C4-2B (cell line): Measurements from ENCODE around the gene GPR61.

Experiments
- CTCF ChIP-seq: fragments of 450-650 bp; conservative IDR thresholded peaks from 2 replicates; pipeline ENCODE4 v1.5.1; 2017; ENCODE audit warnings: mild to moderate bottlenecking
- ZFX ChIP-seq: fragments of 450-650 bp; IDR thresholded peaks from 2 replicates; pipeline ENCODE4 v1.6.1; 2017

- TF ChIP-seq CTCF: peak; percentile 100
- TF ChIP-seq ZFX: no peak
Observed at GRCh38 chr1:109493805-109494539, 45.7 kb upstream of the GPR61 start, which contains the start of gene CYB561D1.
